Measurements from ENCODE around the gene TGFBI.

The TGFBI gene

DNA sequence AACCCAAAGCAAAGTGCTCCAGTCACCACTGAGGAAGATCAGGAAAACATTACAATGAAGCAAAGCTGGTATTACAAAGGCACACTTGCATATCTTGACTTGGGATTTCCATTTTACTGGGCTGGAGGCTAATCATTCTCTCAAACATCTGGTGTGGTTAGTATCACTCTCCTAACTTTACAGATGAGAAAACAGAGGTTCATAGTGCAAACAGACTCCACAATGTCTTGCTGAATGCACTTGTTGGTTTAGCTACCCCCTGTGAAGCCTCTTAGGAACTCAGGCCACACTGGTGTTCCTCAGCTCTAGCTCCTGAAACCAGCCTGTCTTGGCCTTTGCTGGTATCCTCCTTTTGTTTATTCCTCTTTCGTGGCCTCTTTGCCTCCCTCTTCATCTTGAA is 74.3 kb downstream of the TGFBI start:
- no peak overlapping the region for H3K4me3 ChIP-seq (ENCODE audit: low read depth, low read length)
- DNase-seq (ENCODE audit: low read depth) = no peak
- TF ChIP-seq, protein P1, sequence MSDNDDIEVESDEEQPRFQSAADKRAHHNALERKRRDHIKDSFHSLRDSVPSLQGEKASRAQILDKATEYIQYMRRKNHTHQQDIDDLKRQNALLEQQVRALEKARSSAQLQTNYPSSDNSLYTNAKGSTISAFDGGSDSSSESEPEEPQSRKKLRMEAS (IDR thresholded peaks at IDR 0.05; ENCODE audit: low read depth, low read length) = no peak
- no peak for TF ChIP-seq MYC (IDR thresholded peaks at IDR 0.05; ENCODE audit: low read depth, low read length)
- TF ChIP-seq, protein P2, sequence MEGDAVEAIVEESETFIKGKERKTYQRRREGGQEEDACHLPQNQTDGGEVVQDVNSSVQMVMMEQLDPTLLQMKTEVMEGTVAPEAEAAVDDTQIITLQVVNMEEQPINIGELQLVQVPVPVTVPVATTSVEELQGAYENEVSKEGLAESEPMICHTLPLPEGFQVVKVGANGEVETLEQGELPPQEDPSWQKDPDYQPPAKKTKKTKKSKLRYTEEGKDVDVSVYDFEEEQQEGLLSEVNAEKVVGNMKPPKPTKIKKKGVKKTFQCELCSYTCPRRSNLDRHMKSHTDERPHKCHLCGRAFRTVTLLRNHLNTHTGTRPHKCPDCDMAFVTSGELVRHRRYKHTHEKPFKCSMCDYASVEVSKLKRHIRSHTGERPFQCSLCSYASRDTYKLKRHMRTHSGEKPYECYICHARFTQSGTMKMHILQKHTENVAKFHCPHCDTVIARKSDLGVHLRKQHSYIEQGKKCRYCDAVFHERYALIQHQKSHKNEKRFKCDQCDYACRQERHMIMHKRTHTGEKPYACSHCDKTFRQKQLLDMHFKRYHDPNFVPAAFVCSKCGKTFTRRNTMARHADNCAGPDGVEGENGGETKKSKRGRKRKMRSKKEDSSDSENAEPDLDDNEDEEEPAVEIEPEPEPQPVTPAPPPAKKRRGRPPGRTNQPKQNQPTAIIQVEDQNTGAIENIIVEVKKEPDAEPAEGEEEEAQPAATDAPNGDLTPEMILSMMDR (IDR thresholded peaks at IDR 0.05; ENCODE audit: low read depth, low read length) = no peak
- no peak for TF ChIP-seq POLR2A (IDR thresholded peaks at IDR 0.05; ENCODE audit: extremely low read depth, insufficient read length)

DNA sequence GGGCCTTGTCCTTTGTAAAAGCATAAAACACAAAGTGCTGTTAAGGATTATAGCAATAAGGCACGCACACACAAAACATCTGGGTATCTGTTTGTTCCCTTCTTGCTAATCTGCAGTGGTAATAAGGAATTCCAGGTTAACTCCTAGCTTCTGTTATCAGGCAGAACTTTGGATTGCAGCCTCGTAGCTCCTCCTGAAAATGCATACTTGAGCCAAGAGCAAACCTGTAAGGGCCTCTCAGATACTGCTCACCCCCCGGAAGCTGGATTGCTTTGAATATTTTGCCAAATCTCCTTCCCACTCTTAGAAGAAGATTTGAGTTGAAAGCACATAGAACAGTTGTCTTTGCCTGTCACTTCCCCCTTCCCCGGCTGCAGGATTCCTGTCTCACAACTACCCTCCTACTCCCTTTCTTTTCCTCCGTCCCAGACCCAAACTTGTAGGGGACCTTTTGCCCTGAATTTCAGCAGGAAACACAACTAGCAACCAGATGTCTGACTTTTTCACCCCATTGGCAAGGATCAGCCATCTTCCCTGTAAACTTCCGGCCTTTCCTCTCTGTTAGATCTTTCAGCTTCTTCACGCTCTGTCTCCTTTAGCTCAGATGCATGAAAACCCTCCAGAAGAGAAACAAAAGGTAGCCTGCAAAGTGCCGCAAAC is 75.6 kb downstream of the TGFBI start:
- no peak for TF ChIP-seq MYC (IDR thresholded peaks at IDR 0.05; ENCODE audit: low read depth, low read length)
- TF ChIP-seq, protein P1 (IDR thresholded peaks at IDR 0.05; ENCODE audit: low read depth, low read length) = no peak
- TF ChIP-seq POLR2A (IDR thresholded peaks at IDR 0.05; ENCODE audit: extremely low read depth, insufficient read length) = no peak
- TF ChIP-seq, protein P2 (IDR thresholded peaks at IDR 0.05; ENCODE audit: low read depth, low read length) = no peak
- no peak overlapping the region for H3K4me3 ChIP-seq (ENCODE audit: low read depth, low read length)
- no peak for DNase-seq (ENCODE audit: low read depth)

DNA sequence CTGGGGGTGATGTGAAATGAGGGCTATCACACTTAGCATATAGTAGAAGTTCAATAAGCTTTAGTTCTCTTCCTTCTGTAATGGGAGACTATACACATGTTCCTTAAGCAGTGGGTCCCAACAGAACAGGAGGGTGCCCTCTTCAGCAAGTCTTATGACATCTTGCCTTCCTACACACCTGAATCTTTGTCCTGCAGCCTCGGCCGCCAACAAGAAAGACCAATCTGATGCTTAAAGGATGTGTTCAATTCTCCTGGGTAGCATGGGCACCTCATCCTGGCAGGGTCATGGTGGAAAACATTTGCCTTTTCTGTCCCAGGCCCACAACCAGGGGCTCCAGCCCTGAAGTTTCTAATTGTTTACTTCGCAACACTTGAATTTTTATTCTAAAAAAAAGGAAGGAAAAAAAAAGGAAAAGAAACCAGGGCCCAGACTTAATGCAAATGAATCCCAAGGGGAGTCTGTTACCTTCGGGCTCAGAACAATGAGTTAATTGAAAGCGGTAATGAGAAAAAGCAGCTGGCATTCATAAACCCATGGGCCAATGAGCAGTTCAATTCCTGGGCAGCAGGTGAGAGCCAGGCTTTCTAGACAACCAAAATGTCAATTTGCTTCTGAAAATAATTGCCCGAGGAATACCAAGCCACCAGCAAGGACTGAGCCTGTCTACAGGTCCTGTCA is 77.7 kb downstream of the TGFBI start:
- TF ChIP-seq, protein P2 (IDR thresholded peaks at IDR 0.05; ENCODE audit: low read depth, low read length) = no peak
- TF ChIP-seq MYC (IDR thresholded peaks at IDR 0.05; ENCODE audit: low read depth, low read length) (no peak), POLR2A (IDR thresholded peaks at IDR 0.05; ENCODE audit: extremely low read depth, insufficient read length) (no peak)
- TF ChIP-seq, protein P1 (IDR thresholded peaks at IDR 0.05; ENCODE audit: low read depth, low read length) = no peak
- no peak for DNase-seq (ENCODE audit: low read depth)
- H3K4me3 ChIP-seq (ENCODE audit: low read depth, low read length) = no peak overlapping the region

DNA sequence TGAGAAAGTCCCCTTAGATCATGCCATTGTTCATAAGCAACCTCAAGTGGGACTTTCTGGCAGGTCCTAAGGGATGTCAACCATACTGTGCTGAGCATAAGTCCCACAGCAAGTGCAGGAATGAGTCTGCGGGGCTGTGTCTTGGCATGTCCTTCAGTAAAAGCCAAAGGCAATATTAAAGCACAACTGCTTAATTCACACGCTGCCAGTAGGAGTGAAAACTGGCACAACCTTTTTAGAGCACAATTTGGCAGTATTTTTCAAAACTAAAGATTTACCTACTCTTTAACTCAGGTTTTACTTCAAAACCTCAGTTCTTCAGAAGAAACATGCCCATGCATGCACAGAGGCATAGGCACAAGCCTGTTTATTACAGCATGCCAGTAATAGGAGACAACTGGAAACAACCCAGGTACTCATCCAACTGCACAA is 79.4 kb downstream of the TGFBI start:
- TF ChIP-seq, protein P2 (IDR thresholded peaks at IDR 0.05; ENCODE audit: low read depth, low read length) = no peak
- no peak for TF ChIP-seq POLR2A (IDR thresholded peaks at IDR 0.05; ENCODE audit: extremely low read depth, insufficient read length)
- no peak for TF ChIP-seq MYC (IDR thresholded peaks at IDR 0.05; ENCODE audit: low read depth, low read length)
- TF ChIP-seq, protein P1 (IDR thresholded peaks at IDR 0.05; ENCODE audit: low read depth, low read length) = no peak
- DNase-seq (ENCODE audit: low read depth) = no peak

DNA sequence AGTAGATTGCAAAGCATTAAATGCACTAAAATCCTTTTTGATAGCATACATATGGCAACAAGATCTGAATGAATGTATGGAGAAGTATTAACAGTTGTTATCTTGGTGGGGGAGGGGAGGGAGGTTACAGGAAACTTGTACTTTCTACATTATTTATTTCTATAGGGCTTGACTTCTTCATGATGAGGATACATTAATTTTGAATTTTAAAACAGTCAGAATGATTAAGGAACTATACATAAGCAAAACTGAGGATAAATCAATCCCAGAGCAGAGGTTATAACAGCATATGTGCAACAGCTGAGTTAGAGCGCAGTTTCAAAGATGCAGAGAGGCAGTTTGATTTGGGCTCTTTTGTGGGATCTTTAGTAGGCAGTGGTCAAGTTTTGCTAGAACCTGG is 80.0 kb downstream of the TGFBI start:
- TF ChIP-seq, protein P2 (IDR thresholded peaks at IDR 0.05; ENCODE audit: low read depth, low read length) = no peak
- TF ChIP-seq, protein P1 (IDR thresholded peaks at IDR 0.05; ENCODE audit: low read depth, low read length) = no peak
- TF ChIP-seq POLR2A (IDR thresholded peaks at IDR 0.05; ENCODE audit: extremely low read depth, insufficient read length) (no peak), MYC (IDR thresholded peaks at IDR 0.05; ENCODE audit: low read depth, low read length) (no peak)
- DNase-seq (ENCODE audit: low read depth) = no peak
- no peak overlapping the region for H3K4me3 ChIP-seq (ENCODE audit: low read depth, low read length)

More for the DNA sequence above, 79.4 kb downstream of the TGFBI start:
- no peak overlapping the region for H3K4me3 ChIP-seq (ENCODE audit: low read depth, low read length)

Measured in NB4 (cell line).